IPS-NIHi7 (cell line): ENCODE results near the gene DNAJC11.

Experiments used
- DNase-seq: peaks from one replicate; pipeline ENCODE4 v3.0.0; 2012; ENCODE audit warnings: mixed read lengths; ENCODE audit errors: extremely low spot score

The DNAJC11 gene

GRCh38 chr1:6625584-6626149, 75.9 kb downstream of the DNAJC11 start:
- DNase-seq = no peak

- peak; percentile 95 for DNase-seq
These were observed 76.7 kb downstream of the DNAJC11 start, which contains the start of gene THAP3 for GRCh38 chr1:6624710-6625583. Gene THAP3, plus strand, starts transcription at chr1:6624868. Its CDS starts 351 bp downstream, at chr1:6625219.

- no peak for DNase-seq
These were observed 78.2 kb downstream of the DNAJC11 start for GRCh38 chr1:6623269-6623965.

- DNase-seq = no peak
These were observed 79.0 kb downstream of the DNAJC11 start for GRCh38 chr1:6622396-6623152.

GRCh38 chr1:6621429-6622391, 79.9 kb downstream of the DNAJC11 start:
- no peak for DNase-seq

- no peak for DNase-seq
These were observed 82.6 kb downstream of the DNAJC11 start for GRCh38 chr1:6619045-6619444.

- DNase-seq = no peak
These were observed 86.5 kb downstream of the DNAJC11 start for GRCh38 chr1:6614929-6615785.

GRCh38 chr1:6614019-6614928, 87.3 kb downstream of the DNAJC11 start:
- peak; percentile 76 for DNase-seq

- DNase-seq = peak; percentile 98
These were observed 88.1 kb downstream of the DNAJC11 start, which contains the start of gene PHF13 for GRCh38 chr1:6613361-6614018. Gene PHF13, plus strand, starts transcription at chr1:6613731. Its CDS starts 336 bp downstream, at chr1:6614067.

GRCh38 chr1:6612641-6613360, 88.8 kb downstream of the DNAJC11 start:
- DNase-seq = no peak

- peak; percentile 69 for DNase-seq
These were observed 97.6 kb downstream of the DNAJC11 start for GRCh38 chr1:6603915-6604558.

GRCh38 chr1:6603238-6603914, 98.2 kb downstream of the DNAJC11 start:
- no peak for DNase-seq

GRCh38 chr1:6602669-6603237, 98.9 kb downstream of the DNAJC11 start, which contains the start of gene KLHL21:
Gene KLHL21, minus strand, starts transcription at chr1:6602869. Its CDS starts 52 bp downstream, at chr1:6602817.
- peak; percentile 88 for DNase-seq

- no peak for DNase-seq
These were observed 99.5 kb downstream of the DNAJC11 start for GRCh38 chr1:6601923-6602668.
